GM21576 (cell line): ENCODE results near the gene ASL.
"Not testable (repeated sequence)": the region's sequence is repeated elsewhere in the genome, so short reads cannot be mapped to it uniquely, and the experiment has no call there.

Source experiments
- ATAC-seq: cut with Tn5 transposase; IDR thresholded peaks from one replicate; pipeline ENCODE4 v1.9.1; 2021; ENCODE audit warnings: mild to moderate bottlenecking, moderate library complexity; ENCODE audit not compliant: unreplicated experiment

ASL gene

DNA sequence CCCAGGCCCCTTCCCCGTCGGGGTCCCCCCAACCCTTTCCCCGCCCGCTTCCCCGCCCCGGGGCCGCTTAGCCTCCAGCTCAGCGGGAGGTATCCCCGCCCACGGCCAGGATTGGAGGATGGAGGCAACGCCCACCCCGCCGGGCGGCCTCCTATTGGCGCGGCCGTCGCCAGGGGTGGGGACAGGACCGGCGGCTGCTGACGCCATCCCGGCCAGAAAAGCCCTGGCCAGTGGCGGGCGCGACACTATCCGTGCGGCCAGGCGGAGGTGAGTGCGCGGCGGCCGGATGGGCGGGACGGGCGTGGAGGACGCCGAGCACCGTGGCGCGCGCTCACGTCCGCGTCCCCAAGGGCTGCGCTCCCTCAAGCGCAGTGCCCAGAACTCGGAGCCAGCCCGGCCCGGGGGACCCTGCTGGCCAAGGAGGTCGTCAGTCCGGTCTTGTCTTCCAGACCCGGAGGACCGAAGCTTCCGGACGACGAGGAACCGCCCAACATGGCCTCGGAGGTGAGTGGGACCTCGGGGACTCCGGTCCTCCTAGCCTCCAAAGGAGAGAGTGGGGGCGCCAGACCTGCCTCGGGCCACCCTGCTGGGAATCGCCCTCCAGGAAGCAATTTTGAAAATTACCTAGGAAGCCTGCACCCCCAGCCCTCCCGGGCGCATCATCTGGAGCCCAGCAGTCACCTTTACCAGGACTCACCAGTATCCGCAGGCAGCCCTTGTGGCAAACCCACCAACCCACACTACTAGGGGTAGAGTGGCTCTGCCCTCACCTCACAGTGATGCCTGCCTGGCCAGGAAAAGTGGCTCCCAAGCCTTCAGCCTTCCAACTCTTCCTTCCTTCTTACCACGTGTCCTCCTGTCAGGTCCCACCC is at the start of gene ASL:
ASL (plus strand) TSS at position 230 of the 872 bp plus-strand sequence; CDS start at position 493, 263 bp downstream.
- ATAC-seq, result peak; percentile 98

DNA sequence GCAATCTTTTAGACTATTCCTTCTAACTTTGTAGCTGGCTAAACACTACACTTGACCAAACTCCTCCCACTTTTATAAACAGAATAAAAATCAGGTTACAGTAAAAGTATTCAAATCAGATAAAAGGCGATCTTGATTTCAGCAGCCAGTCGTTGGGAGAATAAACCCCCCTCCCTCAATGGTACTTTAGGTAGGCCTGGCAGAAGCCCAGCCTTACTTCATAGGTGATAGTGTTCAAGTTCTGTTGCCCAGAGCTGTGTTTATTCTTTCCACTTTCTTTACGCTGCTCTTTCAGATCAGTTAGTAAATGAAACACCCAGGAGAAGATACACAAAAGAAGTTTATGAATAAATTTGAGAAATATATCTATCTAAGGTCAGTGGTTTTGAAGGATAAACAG is 47.3 kb upstream of the ASL start:
- ATAC-seq, result not testable (repeated sequence)

DNA sequence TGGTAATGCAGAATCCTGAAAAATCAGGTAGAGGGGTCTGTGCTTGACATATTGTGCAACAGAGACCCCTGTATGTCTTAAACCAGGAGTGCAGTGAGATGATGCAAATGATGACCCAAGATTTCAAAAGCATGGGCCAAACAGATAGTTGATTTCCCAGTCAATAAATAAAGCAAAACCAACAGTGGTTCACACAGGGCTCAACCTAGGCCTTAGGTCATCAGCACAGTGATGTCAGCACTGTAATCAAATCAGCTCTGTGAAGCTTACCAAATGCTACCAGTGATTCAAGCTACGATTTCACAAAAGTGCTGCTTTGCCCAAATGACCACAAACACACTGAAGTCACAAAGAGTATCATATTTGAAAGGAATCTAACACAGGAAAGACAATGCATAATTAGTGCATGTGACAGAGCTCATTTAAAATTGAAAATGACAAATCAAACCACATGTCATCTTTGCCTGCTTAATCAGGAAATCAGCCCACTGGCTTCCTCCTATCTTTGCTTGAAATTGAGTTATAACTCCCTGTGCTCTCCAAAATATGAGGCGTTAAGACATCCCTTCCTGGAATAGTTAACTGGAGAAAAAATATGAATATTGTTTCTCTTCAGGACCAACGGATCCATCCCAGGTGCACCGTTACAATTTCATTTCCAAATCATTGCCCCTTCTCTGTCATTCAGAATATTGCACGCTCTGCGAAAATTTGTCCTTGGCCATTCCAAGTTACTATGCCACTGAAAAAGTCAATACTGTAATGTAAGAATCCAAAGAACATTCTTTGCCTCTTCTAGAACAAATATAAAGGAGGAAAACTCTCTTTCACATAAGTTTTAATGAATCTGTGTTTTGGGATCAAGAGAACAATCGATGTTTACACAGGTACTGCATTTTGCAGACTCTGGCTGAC is 41.9 kb upstream of the ASL start:
- no peak for ATAC-seq

DNA sequence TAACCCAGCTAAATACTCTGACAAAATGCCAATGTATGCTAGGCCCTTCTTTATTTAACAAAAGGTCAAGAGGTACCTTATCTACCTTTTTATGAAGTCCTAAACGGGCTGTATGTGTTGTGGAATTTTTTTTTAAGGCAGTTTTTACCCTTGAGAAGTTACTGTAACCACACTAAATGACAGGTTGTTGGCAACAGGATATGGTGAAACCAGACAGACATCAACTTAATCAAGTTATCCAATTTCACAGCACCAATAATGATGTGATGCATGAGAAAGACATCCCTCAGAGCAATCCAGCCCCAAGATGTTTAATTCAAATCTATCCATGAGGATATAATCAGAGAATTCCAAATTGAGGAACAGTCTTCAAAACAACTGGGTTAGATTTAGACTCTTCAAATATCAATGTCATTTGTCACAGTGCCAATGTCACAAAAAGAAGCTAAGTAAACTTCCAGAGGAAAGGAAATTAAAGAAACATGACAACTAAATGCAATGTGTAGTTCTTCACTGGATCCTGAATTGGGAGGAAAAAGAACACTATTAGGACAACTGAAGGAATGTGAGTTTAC is 41.1 kb upstream of the ASL start:
- ATAC-seq, result not testable (repeated sequence)

DNA sequence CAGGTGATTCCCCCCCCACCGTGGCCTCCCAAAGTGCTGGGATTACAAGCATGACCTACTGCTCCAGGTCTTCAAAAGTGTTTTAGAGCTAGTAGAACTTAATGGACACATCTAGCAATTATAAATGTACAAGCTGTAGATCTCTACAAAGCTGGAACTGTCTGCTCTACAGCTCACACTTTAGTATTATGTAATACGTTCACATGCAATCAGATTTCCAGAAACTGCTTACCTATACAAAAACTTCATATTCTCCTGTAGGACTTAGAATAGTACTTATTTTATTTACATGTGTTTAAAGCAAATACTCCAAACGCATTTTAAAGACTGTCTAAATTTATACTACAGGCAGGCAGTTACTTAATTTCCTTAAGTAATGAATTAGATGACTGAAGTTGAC is 39.2 kb upstream of the ASL start:
- no peak for ATAC-seq

DNA sequence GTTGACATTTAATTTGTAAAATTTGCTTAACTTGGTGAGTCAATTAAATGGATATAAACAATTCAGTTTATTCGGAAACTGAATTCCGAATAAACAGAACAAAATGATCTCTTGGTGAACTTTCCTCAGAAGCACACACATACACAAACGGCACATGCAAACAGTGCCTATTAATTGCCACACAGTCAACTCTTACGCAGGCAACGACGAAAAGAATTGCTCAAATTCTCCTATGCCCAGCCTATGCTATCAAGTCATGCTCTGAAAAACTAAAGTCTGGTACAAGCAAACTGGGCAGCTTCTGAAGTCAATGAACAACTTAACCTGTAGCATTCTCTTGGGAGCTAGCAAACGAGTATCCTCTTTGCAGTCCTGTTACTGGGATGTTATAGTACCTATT is 38.8 kb upstream of the ASL start:
- ATAC-seq, result no peak

DNA sequence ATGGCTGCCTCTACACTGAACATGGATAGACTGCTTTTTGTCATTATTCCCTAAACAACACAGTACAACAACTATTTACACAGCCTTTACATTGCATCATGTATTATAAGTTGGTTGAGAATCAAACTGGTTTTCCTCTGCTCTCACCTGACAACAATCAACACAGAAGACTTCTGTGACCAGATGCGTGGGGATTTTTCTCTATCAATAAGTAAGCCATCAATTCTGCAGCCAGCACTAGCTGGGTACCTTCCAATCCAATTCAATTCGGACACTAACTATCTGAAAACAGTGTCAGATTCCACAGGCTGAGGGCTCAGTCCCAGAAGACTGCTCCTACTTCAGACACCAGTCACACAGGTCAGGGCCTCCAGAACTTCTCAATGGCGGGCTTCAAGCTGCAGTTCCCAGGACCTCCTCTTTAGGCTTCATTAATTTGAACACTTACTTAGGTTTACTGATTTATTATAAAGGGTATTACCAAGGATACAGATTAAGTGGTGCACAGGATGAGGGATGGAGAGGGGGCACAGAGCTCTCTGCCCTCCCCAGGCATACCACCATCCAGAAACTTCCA is 36.4 kb upstream of the ASL start:
- no peak for ATAC-seq

DNA sequence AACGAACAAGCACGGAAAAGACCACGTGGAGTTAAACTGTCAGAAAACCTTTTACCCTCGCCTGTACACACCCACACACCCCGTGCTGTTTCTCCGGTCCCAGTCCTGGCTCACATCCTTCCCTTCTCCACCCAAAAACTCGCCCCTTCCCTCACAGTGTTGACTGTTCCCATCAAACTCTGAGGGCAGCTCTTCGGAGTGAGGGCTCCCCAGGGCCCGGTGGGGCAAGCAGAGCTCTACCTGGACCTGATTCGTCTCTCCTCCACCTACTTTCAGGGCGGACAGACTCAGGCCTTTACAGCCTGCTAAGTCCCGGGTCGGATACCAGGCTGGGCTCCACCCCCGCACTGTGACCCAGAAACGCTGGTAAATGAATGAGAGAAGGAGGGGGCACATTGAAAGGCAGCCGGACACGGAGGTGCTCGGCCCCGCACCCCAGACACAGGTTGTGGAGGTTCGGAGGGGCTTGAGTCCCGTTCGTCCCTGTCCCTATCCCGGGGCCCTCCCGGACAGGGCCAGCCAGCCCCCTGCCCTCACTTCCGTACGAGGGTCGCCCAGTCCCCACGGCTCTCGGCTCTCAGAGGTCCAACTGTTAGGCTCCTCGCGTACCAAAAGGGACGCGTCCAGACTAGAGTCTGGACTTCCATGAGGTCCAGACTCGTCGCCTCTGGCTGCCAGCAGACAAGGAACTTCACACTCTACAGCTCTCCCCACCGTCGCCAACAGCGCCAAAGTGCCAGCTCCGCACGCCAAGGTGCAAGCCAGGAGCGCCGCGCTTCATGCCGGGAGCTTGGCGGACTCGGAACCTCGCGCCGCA is 31.7 kb upstream of the ASL start:
- ATAC-seq, result no peak

DNA sequence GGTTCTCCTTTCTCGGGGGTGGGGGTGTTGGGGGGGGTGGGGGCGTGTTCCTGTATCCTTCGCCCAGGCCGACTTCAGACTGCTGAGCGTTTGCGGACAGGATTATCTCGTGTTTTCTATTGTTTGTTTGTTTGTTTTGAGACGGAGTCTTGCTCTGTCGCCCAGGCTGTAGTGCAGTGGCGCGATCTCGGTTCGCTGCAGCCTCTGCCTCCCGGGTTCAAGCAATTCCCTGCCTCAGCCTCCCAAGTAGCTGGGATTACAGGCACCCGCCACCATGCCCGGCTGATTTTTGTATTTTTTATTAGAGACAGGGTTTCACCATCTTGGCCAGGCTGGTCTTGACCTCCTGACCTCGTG is 31.1 kb upstream of the ASL start:
- ATAC-seq, result not testable (repeated sequence)

DNA sequence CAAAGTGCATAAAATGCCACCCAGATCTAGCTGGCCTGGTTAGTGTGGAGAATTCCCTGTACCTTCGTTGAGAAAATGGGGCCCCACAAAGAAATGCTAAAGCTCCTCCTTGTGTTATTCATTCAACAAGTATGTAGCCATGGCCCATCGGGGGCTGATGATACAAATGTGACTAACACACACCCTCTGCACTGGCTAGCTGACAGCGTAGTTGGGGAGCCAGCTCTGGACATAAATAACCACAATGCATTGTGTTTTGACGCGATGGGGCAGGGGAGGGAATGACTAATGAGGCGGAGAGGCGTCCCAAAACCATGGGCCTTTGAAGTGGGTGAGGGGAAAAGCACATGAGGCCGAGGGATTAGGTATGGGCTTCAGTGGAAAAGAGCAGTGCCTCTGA is 28.2 kb upstream of the ASL start:
- ATAC-seq, result no peak

DNA sequence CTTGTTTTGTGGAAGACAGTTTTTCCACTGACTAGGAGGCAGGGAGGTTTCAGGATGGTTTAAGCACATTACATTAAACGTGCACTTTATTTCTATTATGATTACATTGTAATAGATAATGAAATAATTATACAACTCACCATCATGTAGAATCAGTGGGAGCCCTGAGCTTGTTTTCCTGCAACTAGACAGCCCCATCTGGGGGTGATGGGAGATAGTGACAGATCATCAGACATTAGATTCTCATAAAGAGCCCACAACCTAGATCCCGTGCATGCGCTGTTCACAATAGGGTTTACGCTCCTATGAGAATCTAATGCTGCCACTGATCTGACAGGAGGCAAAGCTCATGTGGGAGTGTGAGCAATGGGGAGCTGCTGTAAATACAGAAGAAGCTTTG is 25.7 kb upstream of the ASL start:
- ATAC-seq, result not testable (repeated sequence)

DNA sequence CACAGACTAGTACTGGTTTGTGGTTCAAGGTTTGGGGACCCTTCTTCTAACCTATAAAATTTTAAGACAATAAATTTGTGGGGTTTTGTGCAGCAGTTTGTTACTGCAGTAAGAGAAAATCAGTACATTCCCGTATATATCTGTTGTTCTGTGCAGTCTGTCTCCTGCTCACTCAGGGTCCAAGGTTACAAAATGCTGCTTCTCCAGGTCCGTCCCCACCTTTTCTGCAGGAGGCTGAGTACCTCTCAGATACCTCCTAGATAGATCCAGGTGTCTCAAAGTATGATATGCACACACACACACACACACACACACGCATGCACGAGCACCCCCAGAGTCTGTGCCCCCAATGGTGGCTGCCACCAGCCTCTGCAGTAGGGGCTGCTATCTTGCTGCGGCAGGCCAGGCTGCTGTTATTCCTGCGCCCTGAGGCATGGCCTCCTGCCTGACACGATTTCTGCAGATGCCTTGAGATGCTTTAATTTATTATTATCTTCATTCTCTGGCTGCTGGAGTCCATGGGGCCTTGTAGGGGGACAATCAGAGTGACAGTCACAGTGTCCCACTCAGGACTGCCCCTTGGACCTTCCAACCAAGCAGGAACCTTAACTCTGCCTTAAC is 25.2 kb upstream of the ASL start:
- ATAC-seq, result no peak

DNA sequence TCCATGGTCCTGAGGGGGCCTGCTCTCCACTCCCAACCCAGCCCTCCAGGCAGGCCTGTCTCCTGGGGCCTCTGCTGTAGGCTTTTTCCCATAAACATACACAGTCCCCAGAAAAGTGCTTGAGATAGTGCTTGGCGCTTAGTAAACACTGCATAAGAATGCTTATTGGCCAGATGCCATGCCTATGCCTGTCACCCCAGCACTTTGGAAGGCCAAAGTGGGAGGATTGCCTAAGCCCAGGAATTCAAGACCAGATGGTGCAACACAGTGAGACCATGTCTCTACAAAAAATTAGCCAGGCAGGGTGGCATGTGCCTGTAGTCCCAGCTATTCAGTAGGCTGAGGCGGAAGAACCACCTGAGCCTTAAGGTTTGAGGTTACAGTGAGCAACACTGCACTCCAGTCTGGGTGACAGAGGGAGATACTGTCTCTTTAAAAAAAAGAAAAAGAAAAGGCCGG is 24.6 kb upstream of the ASL start:
- ATAC-seq, result no peak

DNA sequence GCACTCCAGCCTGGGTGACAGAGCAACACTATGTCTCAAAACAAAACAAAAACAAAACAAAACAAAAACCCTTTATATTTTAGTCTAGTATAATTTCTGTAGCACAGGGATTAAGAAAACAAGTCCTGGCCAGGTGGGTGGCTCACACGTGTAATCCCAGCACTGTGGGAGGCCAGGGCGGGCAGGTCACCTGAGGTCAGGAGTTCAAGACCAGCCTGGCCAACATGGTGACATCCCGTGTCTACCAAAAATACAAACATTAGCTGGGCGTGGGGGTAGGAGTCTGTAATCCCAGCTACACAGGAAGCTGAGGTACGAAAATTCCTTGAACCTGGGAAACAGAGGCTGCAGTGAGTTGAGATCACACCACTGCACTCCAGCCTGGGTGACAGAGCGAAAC is 23.2 kb upstream of the ASL start:
- no peak for ATAC-seq

DNA sequence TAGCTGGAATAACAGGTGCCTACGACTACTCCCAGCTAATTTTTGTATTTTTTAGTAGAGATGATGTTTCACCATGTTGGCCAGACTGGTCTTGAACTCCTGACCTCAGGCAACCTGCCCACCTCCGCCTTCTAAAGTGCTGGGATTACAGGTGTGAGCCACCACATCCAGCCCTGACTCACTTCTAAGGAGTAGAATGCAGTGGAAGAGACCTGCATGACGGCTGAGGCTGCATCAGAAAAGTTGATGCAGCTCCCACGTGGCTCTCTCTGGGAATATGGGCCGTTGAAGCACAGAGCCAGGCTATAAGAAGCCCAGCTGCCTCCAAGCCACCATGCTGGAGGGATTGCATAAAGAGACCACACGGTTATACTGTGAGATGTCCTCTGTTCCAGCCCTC is 21.6 kb upstream of the ASL start:
- ATAC-seq, result no peak

DNA sequence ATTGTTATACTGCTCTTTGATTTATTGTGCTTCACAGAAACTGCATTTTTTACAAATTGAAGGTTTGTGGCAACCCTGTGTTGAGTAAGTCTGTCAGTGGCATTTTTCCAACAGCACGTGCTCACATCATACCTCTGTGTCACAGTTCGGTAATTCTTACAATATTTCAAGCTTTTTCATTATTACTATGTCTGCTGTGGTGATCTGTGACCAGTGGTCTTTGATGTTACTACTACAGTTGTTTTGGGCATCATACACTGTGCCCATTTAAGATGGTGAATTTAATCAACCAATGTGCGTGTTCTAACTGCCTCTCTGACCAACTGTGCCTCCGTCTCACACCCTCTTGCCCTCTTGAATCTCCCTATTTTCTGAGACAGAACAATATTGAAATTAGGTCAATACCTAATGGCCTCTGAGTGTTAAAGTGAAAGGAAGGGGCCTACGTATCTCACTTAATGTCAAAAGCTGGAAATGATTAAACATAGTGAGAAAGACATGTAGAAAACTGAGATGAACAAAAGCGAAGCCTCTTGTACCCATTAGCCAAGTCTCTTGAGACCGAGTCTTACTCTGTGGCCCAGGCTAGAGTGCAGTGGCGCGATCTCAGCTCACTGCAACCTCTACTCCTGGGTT is 20.2 kb upstream of the ASL start:
- ATAC-seq, result peak; percentile 64

DNA sequence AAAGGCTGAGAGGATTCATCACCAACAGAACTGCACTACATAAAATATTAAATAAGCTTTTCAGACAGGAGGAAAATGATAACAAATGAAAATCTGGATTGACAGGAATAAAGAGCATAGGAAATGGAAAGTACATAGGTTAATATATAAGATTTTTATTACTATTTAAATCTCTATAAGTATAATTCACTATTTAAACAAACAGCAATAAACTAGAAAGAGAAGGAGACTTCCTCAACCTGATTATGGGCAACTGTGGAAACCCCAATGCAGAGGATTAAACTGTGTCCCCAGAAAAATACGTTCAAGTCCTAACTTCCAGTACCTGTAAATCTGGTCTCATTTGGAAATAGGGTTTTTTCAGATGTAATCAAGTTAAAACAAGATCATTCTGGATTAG is 14.8 kb upstream of the ASL start:
- no peak for ATAC-seq

DNA sequence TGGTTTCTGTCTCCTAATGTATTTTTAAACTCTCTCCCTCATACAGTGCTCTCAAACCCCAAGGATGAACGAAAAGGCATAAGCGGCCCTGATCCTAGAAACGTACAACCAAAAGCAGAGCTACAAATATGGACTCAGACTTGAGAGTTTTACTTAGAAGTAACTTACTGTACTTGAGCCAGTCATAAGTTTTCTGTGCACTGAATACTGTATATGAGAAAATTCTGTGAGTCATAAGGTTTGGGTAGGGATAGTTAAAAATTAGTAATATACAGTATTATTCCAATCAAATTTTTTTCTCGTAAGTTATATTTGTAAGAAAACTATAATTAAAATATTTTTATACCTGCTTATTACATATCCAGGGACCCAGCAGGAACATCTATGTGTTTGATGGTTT is 5.9 kb upstream of the ASL start:
- ATAC-seq, result no peak

DNA sequence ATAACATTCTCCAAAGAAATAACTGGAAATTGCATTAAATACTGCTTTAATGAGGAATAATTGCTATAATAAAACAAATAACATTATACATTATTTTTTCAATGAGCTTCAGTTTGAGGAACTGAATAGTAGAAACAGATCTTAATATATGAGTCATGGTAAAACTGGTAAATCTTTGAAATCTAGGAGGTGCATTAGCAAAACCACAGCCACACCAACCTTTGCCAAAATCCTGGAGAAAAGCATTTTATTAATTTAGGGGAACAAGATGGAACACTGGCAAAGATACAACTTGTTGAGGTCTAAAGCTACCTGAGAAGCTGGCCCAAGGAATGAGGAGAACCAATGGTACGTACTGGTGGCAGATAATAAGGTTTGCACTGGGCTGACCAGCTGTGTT is 5.4 kb upstream of the ASL start:
- no peak for ATAC-seq
